ENCODE measurements around the gene AFF3.

DNA sequence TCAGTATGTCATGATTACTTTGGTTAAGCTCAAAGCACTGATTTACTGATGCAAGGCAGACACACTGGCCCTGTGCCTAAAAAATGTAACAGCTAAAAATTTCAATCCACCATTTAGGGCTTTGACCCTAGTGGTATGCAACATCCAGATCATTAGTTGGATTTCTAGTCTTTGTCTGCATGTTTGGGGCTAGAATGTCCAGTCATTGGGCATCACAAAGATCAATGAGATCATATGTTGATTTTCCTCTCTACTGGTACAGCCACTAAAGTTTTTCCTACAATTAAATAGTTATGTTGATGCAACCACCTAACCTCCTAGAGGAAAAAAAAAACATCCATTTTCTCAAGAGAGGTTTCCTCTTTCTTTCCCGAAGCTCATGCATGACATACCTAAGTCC is 599.1 kb downstream of the AFF3 start:
- no peak for TF ChIP-seq CTCF (IDR thresholded peaks at IDR 0.05)
- TF ChIP-seq POLR2A (IDR thresholded peaks at IDR 0.05) = no peak

Data from uterus (tissue), 2 donors.